Urothelium cell line (cell line): ENCODE measurements around the gene VSIG10L.

ENCODE experiments used
- DNase-seq: peaks from one replicate; pipeline ENCODE4 v3.0.0; 2011; ENCODE audit warnings: low spot score, mixed read lengths
- FAIRE-seq: peaks from 2 replicates; lab custom pipeline; 2011; peaks lifted over from hg19 to GRCh38; lab: Jason Lieb, UNC

Gene VSIG10L

GRCh38 chr19:51341976-51342580 is at the start of gene VSIG10L:
Gene VSIG10L (minus strand): TSS chr19:51342139. CDS start chr19:51342124, 15 bp downstream.
- DNase-seq: no peak
- no peak for FAIRE-seq

- no peak for DNase-seq
- no peak for FAIRE-seq
These were observed 49.2 kb upstream of the VSIG10L start for GRCh38 chr19:51391073-51391611.

GRCh38 chr19:51389143-51389542 is 47.2 kb upstream of the VSIG10L start:
- DNase-seq (no peak), FAIRE-seq (no peak)

GRCh38 chr19:51387924-51388389 is 46.0 kb upstream of the VSIG10L start, which contains the start of gene LIM2:
Gene LIM2 (minus strand): TSS chr19:51387974. CDS start chr19:51387443, 531 bp downstream.
- DNase-seq (no peak), FAIRE-seq (no peak)

- FAIRE-seq (no peak), DNase-seq (no peak)
These were observed 45.1 kb upstream of the VSIG10L start for GRCh38 chr19:51386882-51387520.

GRCh38 chr19:51382004-51382403 is 40.1 kb upstream of the VSIG10L start:
- DNase-seq: no peak
- FAIRE-seq: no peak

GRCh38 chr19:51380379-51380778 is 38.4 kb upstream of the VSIG10L start:
- DNase-seq (no peak), FAIRE-seq (no peak)

GRCh38 chr19:51377422-51377821 is 35.5 kb upstream of the VSIG10L start:
- no peak for DNase-seq

GRCh38 chr19:51375504-51376221 is 33.7 kb upstream of the VSIG10L start:
- DNase-seq (no peak), FAIRE-seq (no peak)

More at GRCh38 chr19:51377422-51377821, 35.5 kb upstream of the VSIG10L start:
- no peak for FAIRE-seq

GRCh38 chr19:51372649-51373504 is 30.9 kb upstream of the VSIG10L start, which contains the start of gene NKG7:
Gene NKG7 (minus strand): TSS chr19:51372654. CDS start chr19:51372535, 119 bp downstream.
- FAIRE-seq (no peak), DNase-seq (no peak)

GRCh38 chr19:51372021-51372648 is 30.2 kb upstream of the VSIG10L start:
- DNase-seq (no peak), FAIRE-seq (no peak)

GRCh38 chr19:51371186-51371690 is 29.3 kb upstream of the VSIG10L start:
- FAIRE-seq (no peak), DNase-seq (no peak)

GRCh38 chr19:51370230-51370629 is 28.3 kb upstream of the VSIG10L start:
- FAIRE-seq (no peak), DNase-seq (no peak)

- DNase-seq: no peak
These were observed 26.7 kb upstream of the VSIG10L start, which contains the start of gene CLDND2 for GRCh38 chr19:51368366-51369282. Gene CLDND2 (minus strand): TSS chr19:51369003. CDS start chr19:51368577, 426 bp downstream.

GRCh38 chr19:51367565-51368365 is 25.8 kb upstream of the VSIG10L start:
- FAIRE-seq (peak; percentile 62), DNase-seq (peak; percentile 99)

More at GRCh38 chr19:51368366-51369282, 26.7 kb upstream of the VSIG10L start, which contains the start of gene CLDND2:
- no peak for FAIRE-seq

- DNase-seq (no peak), FAIRE-seq (no peak)
These were observed 25.3 kb upstream of the VSIG10L start for GRCh38 chr19:51367255-51367564.

- FAIRE-seq (no peak), DNase-seq (peak; percentile 97)
These were observed 24.7 kb upstream of the VSIG10L start for GRCh38 chr19:51366389-51367254.
